ENCODE results near the gene ACSL3. TPM values are rescaled to one million over a fixed set of nuclear protein-coding genes. Genes with fewer than 3 reads are reported as not detected.

ACSL3 gene
- total RNA-seq, 1 donor from 2014 or later, result 107 TPM

DNA sequence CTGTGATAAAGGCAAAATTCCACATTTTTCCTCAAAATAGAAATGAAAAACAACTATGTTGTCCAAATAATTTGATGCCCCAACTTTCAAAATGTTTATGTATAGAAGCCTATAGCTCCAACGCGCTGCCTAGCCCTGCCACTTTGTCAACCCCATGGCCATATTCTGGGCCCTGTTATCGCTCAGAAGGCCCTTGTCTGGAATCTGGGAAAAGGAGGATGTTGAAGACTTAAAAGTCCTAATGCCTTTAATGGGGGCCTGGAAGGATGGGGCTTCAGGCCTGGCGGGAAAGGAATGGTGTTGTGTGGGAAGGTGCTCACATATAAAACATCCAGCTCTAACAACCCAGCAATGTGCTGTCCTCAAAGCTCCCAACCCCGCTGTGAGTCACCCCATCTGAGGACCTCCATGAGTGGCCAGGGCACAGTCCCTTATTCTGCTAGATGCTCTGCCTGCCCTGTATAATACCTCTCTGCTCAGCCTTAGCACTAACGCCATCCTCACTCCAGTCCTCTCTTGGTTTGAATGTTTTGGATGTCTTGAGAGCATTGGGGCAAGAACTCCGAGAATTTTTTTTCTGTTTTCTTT is 86.0 kb downstream of the ACSL3 start:
- H3K27ac Mint-ChIP-seq (ENCODE audit: unreplicated experiment), result peak overlapping the region; percentile 62
- H3K36me3 Mint-ChIP-seq (ENCODE audit: low read depth), result peaks cover under 1% of the 10 kb centered on the region
- H3K27me3 Mint-ChIP-seq (ENCODE audit: low read depth), result no peaks in the 10 kb centered on the region
- TF ChIP-seq CTCF (IDR thresholded peaks at IDR 0.05), result no peak
- H3K9me3 Mint-ChIP-seq (ENCODE audit: low read depth), result peaks cover 4% of the 10 kb centered on the region
- H3K4me1 Mint-ChIP-seq (ENCODE audit: low read depth), result peaks cover 71% of the 10 kb centered on the region
- DNase-seq (ENCODE audit: low spot score), result no peak
- H3K4me3 Mint-ChIP-seq (ENCODE audit: unreplicated experiment), result no peak overlapping the region

- H3K36me3 Mint-ChIP-seq (ENCODE audit: low read depth), result peaks cover 1% of the 10 kb centered on the region
- peaks cover 4% of the 10 kb centered on the region for H3K9me3 Mint-ChIP-seq (ENCODE audit: low read depth)
- H3K27me3 Mint-ChIP-seq (ENCODE audit: low read depth), result no peaks in the 10 kb centered on the region
- no peak overlapping the region for H3K27ac Mint-ChIP-seq (ENCODE audit: unreplicated experiment)
- peaks cover 56% of the 10 kb centered on the region for H3K4me1 Mint-ChIP-seq (ENCODE audit: low read depth)
- no peak overlapping the region for H3K4me3 Mint-ChIP-seq (ENCODE audit: unreplicated experiment)
- TF ChIP-seq CTCF (IDR thresholded peaks at IDR 0.05), result no peak
- DNase-seq (ENCODE audit: low spot score), result no peak
Measured at GRCh38 chr2:222949073-222949472, 88.2 kb downstream of the ACSL3 start.

DNA sequence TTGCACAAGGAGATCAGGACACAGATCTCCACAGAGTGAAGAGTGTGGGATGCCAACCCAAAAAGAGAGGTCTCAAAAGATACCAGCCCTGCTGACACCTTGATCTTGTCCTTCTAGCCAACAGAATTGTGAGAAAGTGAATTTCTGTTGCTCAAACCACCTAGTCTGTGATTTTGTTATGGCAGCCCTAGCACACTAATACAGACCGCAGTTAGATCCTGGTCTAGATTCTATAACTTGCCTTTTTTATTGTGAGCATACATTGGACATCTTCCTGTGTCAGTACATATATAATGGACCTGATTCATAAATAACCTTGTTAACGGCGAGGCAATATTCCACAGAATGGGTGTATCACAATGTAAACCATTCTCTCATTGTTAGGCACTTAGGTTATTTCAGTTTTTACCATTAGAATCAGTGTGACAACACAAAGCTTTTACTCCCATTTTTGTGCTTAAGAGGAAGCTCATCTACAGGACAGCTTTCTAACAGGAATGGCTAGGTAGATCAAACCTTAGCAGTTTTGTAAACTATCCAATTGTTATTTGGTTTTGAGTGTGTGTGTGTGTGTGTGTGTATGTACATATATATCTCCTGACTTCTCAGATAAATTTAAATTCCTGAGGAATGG is 89.0 kb downstream of the ACSL3 start:
- TF ChIP-seq CTCF (IDR thresholded peaks at IDR 0.05), result no peak
- peaks cover 4% of the 10 kb centered on the region for H3K9me3 Mint-ChIP-seq (ENCODE audit: low read depth)
- H3K36me3 Mint-ChIP-seq (ENCODE audit: low read depth), result peaks cover 1% of the 10 kb centered on the region
- no peak overlapping the region for H3K4me3 Mint-ChIP-seq (ENCODE audit: unreplicated experiment)
- H3K4me1 Mint-ChIP-seq (ENCODE audit: low read depth), result peaks cover 54% of the 10 kb centered on the region
- no peak for DNase-seq (ENCODE audit: low spot score)
- H3K27me3 Mint-ChIP-seq (ENCODE audit: low read depth), result no peaks in the 10 kb centered on the region
- peak overlapping the region; percentile 28 for H3K27ac Mint-ChIP-seq (ENCODE audit: unreplicated experiment)

DNA sequence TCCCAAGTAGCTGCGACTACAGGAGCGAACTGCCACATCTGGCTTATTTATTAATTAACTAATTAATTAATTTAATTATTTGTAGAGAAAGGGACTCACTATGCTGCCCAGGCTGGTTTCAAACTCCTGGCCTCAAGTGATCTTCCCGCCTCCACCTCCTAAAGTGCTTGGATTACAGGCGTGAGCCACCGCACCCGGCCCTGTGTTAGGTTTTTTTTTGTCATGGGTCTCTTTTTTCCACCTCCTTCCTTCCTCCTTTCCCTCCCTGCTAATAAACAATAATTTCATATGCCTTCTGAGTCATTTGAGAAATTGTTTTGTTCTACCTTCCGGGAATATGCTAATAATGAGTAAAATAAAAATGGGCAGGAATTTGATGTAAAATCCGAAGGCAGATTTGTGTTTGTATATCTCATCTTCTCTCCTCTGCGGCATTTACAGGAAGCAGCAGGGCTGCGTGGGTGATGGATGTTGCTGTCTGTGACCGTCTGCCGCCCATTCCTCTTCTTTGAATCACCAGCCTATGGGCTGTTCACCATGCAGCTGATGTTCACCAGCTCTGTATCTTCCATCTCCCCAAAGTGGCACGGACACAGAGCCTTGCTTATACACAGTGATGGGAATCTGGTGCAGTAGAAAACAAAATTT is 89.9 kb downstream of the ACSL3 start:
- Mint-ChIP-seq H3K4me1 (ENCODE audit: low read depth) (peaks cover 45% of the 10 kb centered on the region), H3K36me3 (ENCODE audit: low read depth) (peaks cover 1% of the 10 kb centered on the region), H3K27me3 (ENCODE audit: low read depth) (no peaks in the 10 kb centered on the region), H3K27ac (ENCODE audit: unreplicated experiment) (peak overlapping the region; percentile 86), H3K9me3 (ENCODE audit: low read depth) (peaks cover 4% of the 10 kb centered on the region), H3K4me3 (ENCODE audit: unreplicated experiment) (no peak overlapping the region)
- DNase-seq (ENCODE audit: low spot score), result no peak
- no peak for TF ChIP-seq CTCF (IDR thresholded peaks at IDR 0.05)

DNA sequence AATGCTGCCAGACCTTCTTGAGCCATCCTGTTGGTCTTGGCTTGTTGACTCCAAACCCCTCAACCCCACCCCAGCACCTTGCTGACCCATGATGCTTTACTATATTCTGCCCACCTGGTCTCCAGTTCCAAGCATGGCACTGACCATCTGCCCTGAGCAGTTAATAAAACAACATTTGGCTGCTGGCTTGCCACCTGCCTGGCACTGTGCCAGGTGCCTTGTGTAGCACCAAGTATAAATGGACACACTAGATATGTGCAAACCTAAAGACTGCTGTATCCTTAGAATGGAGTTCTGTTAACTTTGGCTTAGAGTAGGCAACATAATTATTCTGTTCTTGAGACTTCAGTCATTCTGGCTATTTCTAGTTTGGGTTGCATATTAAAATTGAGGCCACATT is 91.4 kb downstream of the ACSL3 start:
- Mint-ChIP-seq H3K4me1 (ENCODE audit: low read depth) (peaks cover 31% of the 10 kb centered on the region), H3K27ac (ENCODE audit: unreplicated experiment) (no peak overlapping the region), H3K9me3 (ENCODE audit: low read depth) (peaks cover 7% of the 10 kb centered on the region), H3K4me3 (ENCODE audit: unreplicated experiment) (no peak overlapping the region), H3K36me3 (ENCODE audit: low read depth) (peaks cover 1% of the 10 kb centered on the region), H3K27me3 (ENCODE audit: low read depth) (no peaks in the 10 kb centered on the region)
- DNase-seq (ENCODE audit: low spot score), result no peak
- no peak for TF ChIP-seq CTCF (IDR thresholded peaks at IDR 0.05)

Measured in chondrocyte (in vitro differentiated cells).